OCI-LY3 (cell line): ENCODE results near the gene ADGRB3.

ENCODE experiments used
- EZH2phosphoT487 ChIP-seq: fragments of 200-600 bp; shearing (Covaris generic); IDR thresholded peaks from 2 replicates; pipeline ENCODE4 v1.6.1; 2018; ENCODE audit warnings: antibody characterized with exemption, mixed run types, low read depth
- TF ChIP-seq, protein P1 (sequence below): fragments of 200-600, 300-600 bp; sonication (generic); IDR thresholded peaks from 2 replicates; pipeline ENCODE4 v1.5.1; 2014; ENCODE audit warnings: antibody characterized with exemption, low read length, low read depth

- TF ChIP-seq, protein P1, sequence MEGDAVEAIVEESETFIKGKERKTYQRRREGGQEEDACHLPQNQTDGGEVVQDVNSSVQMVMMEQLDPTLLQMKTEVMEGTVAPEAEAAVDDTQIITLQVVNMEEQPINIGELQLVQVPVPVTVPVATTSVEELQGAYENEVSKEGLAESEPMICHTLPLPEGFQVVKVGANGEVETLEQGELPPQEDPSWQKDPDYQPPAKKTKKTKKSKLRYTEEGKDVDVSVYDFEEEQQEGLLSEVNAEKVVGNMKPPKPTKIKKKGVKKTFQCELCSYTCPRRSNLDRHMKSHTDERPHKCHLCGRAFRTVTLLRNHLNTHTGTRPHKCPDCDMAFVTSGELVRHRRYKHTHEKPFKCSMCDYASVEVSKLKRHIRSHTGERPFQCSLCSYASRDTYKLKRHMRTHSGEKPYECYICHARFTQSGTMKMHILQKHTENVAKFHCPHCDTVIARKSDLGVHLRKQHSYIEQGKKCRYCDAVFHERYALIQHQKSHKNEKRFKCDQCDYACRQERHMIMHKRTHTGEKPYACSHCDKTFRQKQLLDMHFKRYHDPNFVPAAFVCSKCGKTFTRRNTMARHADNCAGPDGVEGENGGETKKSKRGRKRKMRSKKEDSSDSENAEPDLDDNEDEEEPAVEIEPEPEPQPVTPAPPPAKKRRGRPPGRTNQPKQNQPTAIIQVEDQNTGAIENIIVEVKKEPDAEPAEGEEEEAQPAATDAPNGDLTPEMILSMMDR = no peak
- TF ChIP-seq EZH2phosphoT487 = no peak
These were observed 89.0 kb downstream of the ADGRB3 start for GRCh38 chr6:68724060-68724459.
